HepG2 (cell line): ENCODE data around the gene WHAMM. TPM values are rescaled to one million over a fixed set of nuclear protein-coding genes. Genes with fewer than 3 reads are reported as not detected.

Experiments used
- CC2D1A ChIP-seq: sonication (generic); formaldehyde crosslinking; IDR thresholded peaks from 2 replicates; pipeline ENCODE4 v1.8.1; 2023; ENCODE audit warnings: mild to moderate bottlenecking, missing genetic modification reagents
- CHD4 ChIP-seq: fragments of 200-600 bp; sonication (generic); IDR thresholded peaks from 2 replicates; pipeline ENCODE4 v1.7.0; 2017; ENCODE audit warnings: mild to moderate bottlenecking, low read length, borderline replicate concordance
- CSRNP1 ChIP-seq: sonication (generic); formaldehyde crosslinking; IDR thresholded peaks from 2 replicates; pipeline ENCODE4 v1.8.1; 2023; ENCODE audit warnings: mild to moderate bottlenecking, missing genetic modification reagents
- DNMT3B ChIP-seq: conservative IDR thresholded peaks from 2 replicates; pipeline ENCODE4 v1.6.1; 2016; ENCODE audit warnings: missing biosample characterization, control low read depth
- FOXC1 ChIP-seq: sonication (generic); formaldehyde crosslinking; IDR thresholded peaks from 2 replicates; pipeline ENCODE4 v1.8.0; 2022; ENCODE audit warnings: mild to moderate bottlenecking, missing genetic modification reagents, borderline replicate concordance
- GABPA ChIP-seq, 2 experiments: IDR thresholded peaks; 2 replicates each; pipeline ENCODE4 v1.6.1; 2011 to 2016; ENCODE audit warnings: low read depth in 2 of 2, low read length in 1 of 2, missing biosample characterization in 1 of 2, missing genetic modification characterization in 1 of 2
- GABPB1 ChIP-seq: IDR thresholded peaks from 2 replicates; pipeline ENCODE4 v1.6.1; 2016; ENCODE audit warnings: mild to moderate bottlenecking, missing genetic modification reagents, moderate library complexity, missing compliant biosample characterization
- HNRNPH1 ChIP-seq: fragments of 200-400 bp; formaldehyde crosslinking; optimal IDR thresholded peaks from 2 replicates; pipeline ENCODE3; 2017; ENCODE audit warnings: mild to moderate bottlenecking, low read depth, low read length
- NR1H2 ChIP-seq: sonication (generic); formaldehyde crosslinking; IDR thresholded peaks from 2 replicates; pipeline ENCODE4 v1.8.1; 2022; ENCODE audit warnings: low read depth, missing genetic modification reagents, borderline replicate concordance
- SIX1 ChIP-seq: sonication (generic); formaldehyde crosslinking; IDR thresholded peaks from 2 replicates; pipeline ENCODE4 v1.4.0; 2020; ENCODE audit warnings: missing genetic modification reagents, borderline replicate concordance
- ZC3H13 ChIP-seq: sonication (generic); formaldehyde crosslinking; IDR thresholded peaks from 2 replicates; pipeline ENCODE4 v1.8.1; 2023; ENCODE audit warnings: mild to moderate bottlenecking, missing genetic modification reagents, moderate library complexity
- ZFX ChIP-seq: sonication (generic); formaldehyde crosslinking; IDR thresholded peaks from 2 replicates; pipeline ENCODE4 v1.4.0; 2020; ENCODE audit warnings: mild to moderate bottlenecking, low read depth, missing genetic modification reagents, moderate library complexity
- ZNF329 ChIP-seq: sonication (generic); formaldehyde crosslinking; IDR thresholded peaks from 2 replicates; pipeline ENCODE4 v1.9.0; 2021; ENCODE audit warnings: low read depth, mild to moderate bottlenecking, missing genetic modification reagents
- ZNF441 ChIP-seq: sonication (generic); formaldehyde crosslinking; IDR thresholded peaks from 2 replicates; pipeline ENCODE4 v1.7.0; 2021; ENCODE audit warnings: missing genetic modification reagents, borderline replicate concordance
- polyA plus RNA-seq, 8 experiments: library from polyadenylated mRNA; depleted of rRNA in 3 of 8; stranded (reverse) in 7 of 8; unstranded in 1 of 8; fragments of >200 nt; fragmentation: Illumina TruSeq in 4 of 8; extraction: Trizol in 4 of 8; gene quantifications; 2 replicates each; pipeline versions ENCODE4 v1.2.1 to v1.2.3, GENCODE V29; 2011 to 2016; ENCODE audit warnings: low read depth in 4 of 8, missing spikeins in 1 of 8, mixed read lengths in 1 of 8; ENCODE audit not compliant: insufficient read depth in 1 of 8
- total RNA-seq, 5 experiments: library from RNA; depleted of rRNA; stranded (reverse); fragments of >200 nt; fragmentation: Illumina TruSeq; extraction: Trizol; gene quantifications; 2 replicates each; pipeline ENCODE4 v1.2.3, GENCODE V29; 2016; ENCODE audit warnings: low read depth in 1 of 5
- TF ChIP-seq, protein P1 (sequence below): conservative IDR thresholded peaks from 2 replicates; pipeline ENCODE4 v1.6.1; 2018; ENCODE audit warnings: missing genetic modification reagents
- TF ChIP-seq, protein P2 (sequence below): sonication (generic); formaldehyde crosslinking; conservative IDR thresholded peaks from 2 replicates; pipeline ENCODE4 v1.4.0; 2020; ENCODE audit warnings: mild to moderate bottlenecking, missing genetic modification reagents, moderate library complexity
- TF ChIP-seq, protein P3 (sequence below): sonication (generic); formaldehyde crosslinking; IDR thresholded peaks from 2 replicates; pipeline ENCODE4 v1.4.0; 2020; ENCODE audit warnings: missing genetic modification reagents

WHAMM gene
- total and polyA plus RNA-seq, 2 of the 13 experiments (the other 11 are each of a cell fraction or from before 2014, with no cell fraction given): 2.9 to 3.0 TPM

DNA sequence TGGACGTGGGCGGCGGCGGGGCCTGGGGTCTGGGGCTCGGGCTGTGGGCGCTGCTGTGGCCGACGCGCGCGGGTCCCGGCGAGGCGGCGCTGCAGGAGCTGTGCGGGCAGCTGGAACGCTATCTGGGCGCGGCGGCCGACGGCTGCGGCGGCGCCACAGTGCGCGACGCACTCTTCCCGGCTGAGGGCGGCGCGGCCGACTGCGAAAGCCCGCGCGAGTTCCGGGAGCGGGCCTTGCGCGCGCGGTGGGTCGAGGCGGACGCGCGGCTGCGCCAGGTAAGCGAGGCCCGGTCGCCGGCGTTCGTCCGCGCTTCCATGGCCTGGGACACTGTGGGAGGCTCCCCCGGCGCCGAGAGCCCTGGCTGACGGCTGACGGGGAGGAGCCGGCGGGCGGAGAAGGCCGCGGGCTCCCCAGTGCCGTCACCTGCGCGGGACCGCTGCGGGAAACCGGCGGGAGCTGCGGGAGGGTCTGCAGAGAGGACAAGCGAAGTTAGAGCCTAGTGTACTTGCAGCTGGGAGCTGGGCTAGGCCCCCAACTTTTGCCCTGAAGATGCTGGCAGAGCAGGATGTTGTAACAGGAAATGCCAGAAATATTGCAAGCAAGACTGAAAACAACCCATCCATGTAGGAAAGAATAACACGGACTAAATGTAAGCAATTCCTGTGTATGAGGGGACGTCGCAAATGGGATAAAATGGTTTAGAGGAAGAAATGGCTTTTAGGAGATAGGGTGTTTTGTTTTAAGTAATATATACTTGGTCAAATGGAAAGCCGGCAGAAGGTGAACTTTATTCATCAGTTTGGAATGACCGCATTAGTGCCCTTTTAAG lies 847 bp downstream of the WHAMM start (continued):
- TF ChIP-seq ZFX (CRISPR knock-in tag) (peak; percentile 8; the same call in 1 of the 2 replicates), HNRNPH1 (no peak), ZNF441 (no peak; the same call in 1 of the 2 replicates), GABPA (IDR thresholded peaks at IDR 0.05; ENCODE audit: low read depth, low read length) (0 out of 2 replicates have a peak, but pooled peaks have one; percentile 11), GABPA (CRISPR knock-in tag; IDR thresholded peaks at IDR 0.05; ENCODE audit: low read depth) (peak; percentile 45; the same call in 1 of the 2 replicates), CC2D1A (CRISPR knock-in tag) (no peak), ZC3H13 (CRISPR knock-in tag) (no peak), SIX1 (no peak), CSRNP1 (CRISPR knock-in tag) (no peak), DNMT3B (CRISPR knock-in tag) (0 out of 2 replicates have a peak, but pooled peaks have one; percentile 28), CHD4 (no peak), GABPB1 (CRISPR knock-in tag) (peak; percentile 40; the same call in 1 of the 2 replicates), NR1H2 (CRISPR knock-in tag) (no peak), FOXC1 (peak; percentile 38; the same call in 1 of the 2 replicates), ZNF329 (CRISPR knock-in tag) (0 out of 2 replicates have a peak, but pooled peaks have one; percentile 43)
- TF ChIP-seq, protein P1, sequence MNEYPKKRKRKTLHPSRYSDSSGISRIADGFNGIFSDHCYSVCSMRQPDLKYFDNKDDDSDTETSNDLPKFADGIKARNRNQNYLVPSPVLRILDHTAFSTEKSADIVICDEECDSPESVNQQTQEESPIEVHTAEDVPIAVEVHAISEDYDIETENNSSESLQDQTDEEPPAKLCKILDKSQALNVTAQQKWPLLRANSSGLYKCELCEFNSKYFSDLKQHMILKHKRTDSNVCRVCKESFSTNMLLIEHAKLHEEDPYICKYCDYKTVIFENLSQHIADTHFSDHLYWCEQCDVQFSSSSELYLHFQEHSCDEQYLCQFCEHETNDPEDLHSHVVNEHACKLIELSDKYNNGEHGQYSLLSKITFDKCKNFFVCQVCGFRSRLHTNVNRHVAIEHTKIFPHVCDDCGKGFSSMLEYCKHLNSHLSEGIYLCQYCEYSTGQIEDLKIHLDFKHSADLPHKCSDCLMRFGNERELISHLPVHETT: peak; percentile 22; the same call in 1 of the 2 replicates
- TF ChIP-seq, protein P2, sequence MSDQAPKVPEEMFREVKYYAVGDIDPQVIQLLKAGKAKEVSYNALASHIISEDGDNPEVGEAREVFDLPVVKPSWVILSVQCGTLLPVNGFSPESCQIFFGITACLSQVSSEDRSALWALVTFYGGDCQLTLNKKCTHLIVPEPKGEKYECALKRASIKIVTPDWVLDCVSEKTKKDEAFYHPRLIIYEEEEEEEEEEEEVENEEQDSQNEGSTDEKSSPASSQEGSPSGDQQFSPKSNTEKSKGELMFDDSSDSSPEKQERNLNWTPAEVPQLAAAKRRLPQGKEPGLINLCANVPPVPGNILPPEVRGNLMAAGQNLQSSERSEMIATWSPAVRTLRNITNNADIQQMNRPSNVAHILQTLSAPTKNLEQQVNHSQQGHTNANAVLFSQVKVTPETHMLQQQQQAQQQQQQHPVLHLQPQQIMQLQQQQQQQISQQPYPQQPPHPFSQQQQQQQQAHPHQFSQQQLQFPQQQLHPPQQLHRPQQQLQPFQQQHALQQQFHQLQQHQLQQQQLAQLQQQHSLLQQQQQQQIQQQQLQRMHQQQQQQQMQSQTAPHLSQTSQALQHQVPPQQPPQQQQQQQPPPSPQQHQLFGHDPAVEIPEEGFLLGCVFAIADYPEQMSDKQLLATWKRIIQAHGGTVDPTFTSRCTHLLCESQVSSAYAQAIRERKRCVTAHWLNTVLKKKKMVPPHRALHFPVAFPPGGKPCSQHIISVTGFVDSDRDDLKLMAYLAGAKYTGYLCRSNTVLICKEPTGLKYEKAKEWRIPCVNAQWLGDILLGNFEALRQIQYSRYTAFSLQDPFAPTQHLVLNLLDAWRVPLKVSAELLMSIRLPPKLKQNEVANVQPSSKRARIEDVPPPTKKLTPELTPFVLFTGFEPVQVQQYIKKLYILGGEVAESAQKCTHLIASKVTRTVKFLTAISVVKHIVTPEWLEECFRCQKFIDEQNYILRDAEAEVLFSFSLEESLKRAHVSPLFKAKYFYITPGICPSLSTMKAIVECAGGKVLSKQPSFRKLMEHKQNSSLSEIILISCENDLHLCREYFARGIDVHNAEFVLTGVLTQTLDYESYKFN (CRISPR knock-in tag): peak; percentile 34; the same call in 1 of the 2 replicates
- TF ChIP-seq, protein P3, sequence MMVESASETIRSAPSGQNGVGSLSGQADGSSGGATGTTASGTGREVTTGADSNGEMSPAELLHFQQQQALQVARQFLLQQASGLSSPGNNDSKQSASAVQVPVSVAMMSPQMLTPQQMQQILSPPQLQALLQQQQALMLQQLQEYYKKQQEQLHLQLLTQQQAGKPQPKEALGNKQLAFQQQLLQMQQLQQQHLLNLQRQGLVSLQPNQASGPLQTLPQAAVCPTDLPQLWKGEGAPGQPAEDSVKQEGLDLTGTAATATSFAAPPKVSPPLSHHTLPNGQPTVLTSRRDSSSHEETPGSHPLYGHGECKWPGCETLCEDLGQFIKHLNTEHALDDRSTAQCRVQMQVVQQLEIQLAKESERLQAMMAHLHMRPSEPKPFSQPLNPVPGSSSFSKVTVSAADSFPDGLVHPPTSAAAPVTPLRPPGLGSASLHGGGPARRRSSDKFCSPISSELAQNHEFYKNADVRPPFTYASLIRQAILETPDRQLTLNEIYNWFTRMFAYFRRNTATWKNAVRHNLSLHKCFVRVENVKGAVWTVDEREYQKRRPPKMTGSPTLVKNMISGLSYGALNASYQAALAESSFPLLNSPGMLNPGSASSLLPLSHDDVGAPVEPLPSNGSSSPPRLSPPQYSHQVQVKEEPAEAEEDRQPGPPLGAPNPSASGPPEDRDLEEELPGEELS (CRISPR knock-in tag): peak; percentile 47; the same call in 1 of the 2 replicates
